A549 (cell line): ENCODE measurements around the gene DENND10. TPM values are rescaled to one million over a fixed set of nuclear protein-coding genes. Genes with fewer than 3 reads are reported as not detected.
A peak's percentile ranks its signal among the peaks of the same experiment; 100 is the strongest.

ENCODE experiments used
- ATAC-seq, 2 experiments: fragments of 200-7000 bp in 1 of 2; fragments of >200 bp in 1 of 2; cut with Nextera tagmentation in 1 of 2; cut with Tn5 transposase in 1 of 2; 3 replicates each; pipeline versions ENCODE4 v1.8.0 to v1.9.1; 2018 to 2020; ENCODE audit warnings: mild to moderate bottlenecking in 1 of 2, moderate library complexity in 1 of 2
- CTCF ChIA-PET: fragments of 300-600 bp; sonication (Branson Sonifier 250); formaldehyde crosslinking; extraction: SDS; loops from one replicate; lab custom pipeline; 2021; ENCODE audit warnings: antibody characterized with exemption, inconsistent platforms; lab: Yijun Ruan, JAX
- POLR2A ChIA-PET: fragments of 350-600 bp; formaldehyde crosslinking; extraction: SDS; loops from one replicate; lab custom pipeline; 2021; ENCODE audit warnings: antibody characterized with exemption, inconsistent platforms; lab: Yijun Ruan, JAX
- DNase-seq, 2 experiments: peaks; one replicate each; pipeline versions ENCODE4 v3.0.0 to v3.0.0-alpha.2; 2011 to 2016; ENCODE audit warnings: low read depth in 1 of 2, low spot score in 1 of 2
- FAIRE-seq: peaks from 2 replicates; lab custom pipeline; 2011; peaks lifted over from hg19 to GRCh38; lab: Jason Lieb, UNC
- H3K27ac ChIP-seq, 2 experiments: fragments of >200 bp; sonication (Bioruptor Twin); formaldehyde crosslinking; 3 replicates each; pipeline ENCODE4 v1.5.1; 2016 to 2017
- H3K4me1 ChIP-seq: fragments of >200 bp; sonication (Bioruptor Twin); formaldehyde crosslinking; 3 replicates; pipeline ENCODE4 v1.6.1; 2016
- H3K4me2 ChIP-seq: fragments of >200 bp; sonication (Bioruptor Twin); formaldehyde crosslinking; 3 replicates; pipeline ENCODE4 v1.6.1; 2016
- H3K4me3 ChIP-seq: fragments of >200 bp; sonication (Bioruptor Twin); formaldehyde crosslinking; 3 replicates; pipeline ENCODE4 v1.5.1; 2016
- H3K9me3 ChIP-seq: fragments of >200 bp; sonication (Bioruptor Twin); formaldehyde crosslinking; 3 replicates; pipeline ENCODE4 v1.6.1; 2016
- BHLHE40 ChIP-seq: IDR thresholded peaks from 2 replicates; pipeline ENCODE4 v1.6.1; 2012; ENCODE audit warnings: low read depth, low read length, inconsistent platforms
- CEBPB ChIP-seq, 2 experiments: fragments of >200 bp in 1 of 2; sonication (Bioruptor Twin) in 1 of 2; formaldehyde crosslinking in 1 of 2; IDR thresholded peaks; 2 replicates each; pipeline ENCODE4 v1.6.1; 2012 to 2016
- CHD2 ChIP-seq: fragments of 150-350 bp; IDR thresholded peaks from 2 replicates; pipeline ENCODE4 v1.6.1; 2014; ENCODE audit warnings: low read length; ENCODE audit not compliant: partially characterized antibody
- E2F6 ChIP-seq: IDR thresholded peaks from 2 replicates; pipeline ENCODE4 v1.6.1; 2012; ENCODE audit warnings: low read depth, borderline replicate concordance
- ELK1 ChIP-seq: fragments of 150-350 bp; IDR thresholded peaks from 2 replicates; pipeline ENCODE4 v1.6.1; 2014; ENCODE audit warnings: low read depth, mild to moderate bottlenecking, low read length
- EP300 ChIP-seq, 2 experiments: fragments of >200 bp; sonication (Bioruptor Twin); formaldehyde crosslinking; IDR thresholded peaks; 2 replicates in 1 of 2; 3 replicates in 1 of 2; pipeline ENCODE4 v1.6.1; 2016 to 2017
- HDAC2 ChIP-seq: fragments of 200-600 bp; sonication (generic); IDR thresholded peaks from 2 replicates; pipeline ENCODE4 v1.6.1; 2016
- HEYL ChIP-seq: fragments of 250-450 bp; sonication (Bioruptor Pico); IDR thresholded peaks from 2 replicates; pipeline ENCODE4 v1.8.0; 2021; ENCODE audit warnings: mild to moderate bottlenecking, moderate library complexity
- HOXA7 ChIP-seq: fragments of 250-450 bp; sonication (Bioruptor Pico); IDR thresholded peaks from 2 replicates; pipeline ENCODE4 v1.5.0; 2020; ENCODE audit warnings: mild to moderate bottlenecking, moderate library complexity
- KDM1A ChIP-seq: fragments of 200-600 bp; sonication (generic); IDR thresholded peaks from 2 replicates; pipeline ENCODE4 v1.6.1; 2016; ENCODE audit warnings: low read depth, mild to moderate bottlenecking
- MAX ChIP-seq: IDR thresholded peaks from 2 replicates; pipeline ENCODE4 v1.6.1; 2012
- MAZ ChIP-seq: fragments of 150-350 bp; IDR thresholded peaks from 2 replicates; pipeline ENCODE4 v1.6.1; 2014; ENCODE audit warnings: antibody characterized with exemption, low read depth, low read length, borderline replicate concordance
- NFE2L2 ChIP-seq: fragments of 150-350 bp; conservative IDR thresholded peaks from 2 replicates; pipeline ENCODE4 v1.6.1; 2014; ENCODE audit warnings: low read length
- NPAS2 ChIP-seq: fragments of 250-450 bp; sonication (Bioruptor Pico); IDR thresholded peaks from 2 replicates; pipeline ENCODE4 v1.8.0; 2022; ENCODE audit warnings: mild to moderate bottlenecking, moderate library complexity, borderline replicate concordance
- POLR2A ChIP-seq: IDR thresholded peaks from 2 replicates; pipeline ENCODE4 v1.6.1; 2012; ENCODE audit warnings: mild to moderate bottlenecking, low read length
- REST ChIP-seq: fragments of 200-600 bp; sonication (generic); IDR thresholded peaks from 2 replicates; pipeline ENCODE4 v1.6.1; 2016; ENCODE audit warnings: antibody characterized with exemption, mild to moderate bottlenecking, moderate library complexity
- SMC3 ChIP-seq: fragments of >200 bp; sonication (Bioruptor Twin); formaldehyde crosslinking; IDR thresholded peaks from 3 replicates; pipeline ENCODE4 v1.6.1; 2018; ENCODE audit warnings: inconsistent platforms
- SREBF2 ChIP-seq: fragments of 450-650 bp; IDR thresholded peaks from 2 replicates; pipeline ENCODE4 v1.6.1; 2014; ENCODE audit warnings: mild to moderate bottlenecking, moderate library complexity
- ZNF302 ChIP-seq: fragments of 250-450 bp; sonication (Bioruptor Pico); IDR thresholded peaks from 2 replicates; pipeline ENCODE4 v1.9.0; 2021; ENCODE audit warnings: inconsistent platforms, mild to moderate bottlenecking, moderate library complexity
- WGBS: methylation state at CpG from one replicate; pipeline ENCODE4 v1.1.6; 2017; ENCODE audit errors: missing lambda C conversion rate; 5-methylcytosine and 5-hydroxymethylcytosine counted together
- polyA plus RNA-seq, 4 experiments: library from polyadenylated mRNA; depleted of rRNA in 3 of 4; stranded (reverse); fragments of >200 nt; fragmentation: RNase III in 1 of 4; extraction: RNeasy Plus Mini Kit Qiagen cat#74134 plus additional on column Dnase treatment in 1 of 4; gene quantifications; 2 replicates in 3 of 4; 3 replicates in 1 of 4; pipeline ENCODE4 v1.2.3, GENCODE V29; 2011 to 2017

DENND10 gene
- polyA plus RNA-seq, 2 of the 4 experiments (the other 2 are of a cell fraction) = 49.7 to 94.3 TPM

- TF ChIP-seq EP300 (IDR thresholded peaks at IDR 0.05) (no peak), CEBPB (IDR thresholded peaks at IDR 0.05) (no peak), CHD2 (no peak), KDM1A (no peak), HEYL (no peak), MAX (no peak), SREBF2 (no peak), HOXA7 (CRISPR knock-in tag) (no peak), ELK1 (no peak), NPAS2 (no peak), E2F6 (no peak), REST (no peak), NFE2L2 (no peak), POLR2A (no peak), ZNF302 (no peak), MAZ (no peak), BHLHE40 (no peak), SMC3 (no peak)
- no peak for ATAC-seq
- H3K27ac ChIP-seq = no peak overlapping the region
- DNase-seq = no peak
- 93% methylated on average over 6 of the region's 6 CpGs for WGBS
- ChIA-PET CTCF (interaction anchor here (2.6 kb wide), 1 partner anchor 23 kb away, joined by 11 read pairs; no protein-coding TSS in a partner anchor), POLR2A (no interaction called here)
- H3K4me2 ChIP-seq = no peak overlapping the region
- peaks cover 27% of the 10 kb centered on the region; the same call in 2 of the 3 replicates for H3K4me1 ChIP-seq
- FAIRE-seq = no peak
- H3K9me3 ChIP-seq = no peaks in the 10 kb centered on the region
- H3K4me3 ChIP-seq = no peak overlapping the region
Observed at GRCh38 chr10:119176166-119176565, 72.3 kb downstream of the DENND10 start.

GRCh38 chr10:119177708-119178371 lies 73.9 kb downstream of the DENND10 start:
- CTCF ChIA-PET = interaction anchor here (1.0 kb wide), 1 partner anchor 12 kb away, joined by 3 read pairs; no protein-coding TSS in a partner anchor
- Histone ChIP-seq H3K4me3 (peak overlapping the region; percentile 89), H3K4me1 (peaks cover 22% of the 10 kb centered on the region; the same call in 2 of the 3 replicates), H3K9me3 (no peaks in the 10 kb centered on the region), H3K27ac (peak overlapping the region; percentile 98), H3K4me2 (peak overlapping the region; percentile 81)
- TF ChIP-seq CHD2 (no peak), NFE2L2 (no peak), POLR2A (no peak), HDAC2 (no peak), HEYL (no peak), E2F6 (peak; percentile 37; the same call in 1 of the 2 replicates)
- ATAC-seq (peak; percentile 15 to 38; a peak in 4 of 6 replicates), DNase-seq (no peak), FAIRE-seq (no peak)
- WGBS = 10% methylated on average over 21 of the region's 21 CpGs
- POLR2A ChIA-PET = no interaction called here
